CD14-positive monocyte (primary cell): ENCODE results near the gene PDE1A. TPM values are rescaled to one million over a fixed set of nuclear protein-coding genes. Genes with fewer than 3 reads are reported as not detected.

Experiments used
- DNase-seq, 3 donors: peaks; one replicate each; pipeline ENCODE4 v3.0.0-alpha.2; 2011 to 2022
- H2AFZ ChIP-seq: 2 replicates; pipeline ENCODE4 v1.6.0; 2012; ENCODE audit warnings: mild to moderate bottlenecking, low read depth, low read length, inconsistent platforms; ENCODE audit not compliant: insufficient read depth, poor library complexity, severe bottlenecking
- H3K27ac ChIP-seq, 2 donors: 1 replicate in 1 of 2; 2 replicates in 1 of 2; pipeline ENCODE4 v1.5.1; 2012 to 2013; ENCODE audit warnings: low read length in 2 of 2, control low read depth in 1 of 2, inconsistent platforms in 1 of 2, low read depth in 1 of 2, mild to moderate bottlenecking in 1 of 2
- H3K27me3 ChIP-seq, 2 donors: one replicate each; pipeline versions ENCODE4 v1.6.0 to v1.6.1; 2011 to 2013; ENCODE audit warnings: low read length in 2 of 2; ENCODE audit not compliant: control insufficient read depth in 2 of 2, insufficient read depth in 2 of 2
- H3K36me3 ChIP-seq, 2 donors: replicated peaks in 1 of 2; 1 replicate in 1 of 2; 2 replicates in 1 of 2; pipeline versions ENCODE4 v1.5.1 to v1.6.1; 2012 to 2013; ENCODE audit warnings: low read length in 2 of 2, control low read depth in 1 of 2, inconsistent platforms in 1 of 2, mild to moderate bottlenecking in 1 of 2; ENCODE audit not compliant: insufficient read depth in 2 of 2, control insufficient read depth in 1 of 2
- H3K4me1 ChIP-seq, 2 donors: 1 replicate in 1 of 2; 2 replicates in 1 of 2; pipeline versions ENCODE4 v1.5.1 to v1.6.1; 2012 to 2013; ENCODE audit warnings: low read length in 2 of 2, control low read depth in 1 of 2, inconsistent platforms in 1 of 2, mild to moderate bottlenecking in 1 of 2, moderate library complexity in 1 of 2; ENCODE audit not compliant: insufficient read depth in 2 of 2, control insufficient read depth in 1 of 2
- H3K4me2 ChIP-seq: replicated peaks from 2 replicates; pipeline ENCODE3; 2012; ENCODE audit warnings: low read length, moderate library complexity, mild to moderate bottlenecking; ENCODE audit not compliant: poor library complexity, severe bottlenecking; ENCODE audit errors: extremely low read depth
- H3K4me3 ChIP-seq, 3 experiments: fragments of 200-600 bp in 1 of 3; sonication (generic) in 1 of 3; replicated peaks in 1 of 3; 1 replicate in 2 of 3; 2 replicates in 1 of 3; pipeline ENCODE4 v1.5.1; 2011 to 2013; ENCODE audit warnings: low read length in 3 of 3, mild to moderate bottlenecking in 3 of 3, control low read depth in 2 of 3, low read depth in 2 of 3, inconsistent platforms in 1 of 3, moderate library complexity in 1 of 3
- H3K79me2 ChIP-seq: 2 replicates; pipeline ENCODE4 v1.6.0; 2012; ENCODE audit warnings: mild to moderate bottlenecking, control low read depth, inconsistent platforms, low read length, moderate library complexity; ENCODE audit not compliant: insufficient read depth
- H3K9ac ChIP-seq: 2 replicates; pipeline ENCODE4 v1.6.0; 2017; ENCODE audit warnings: low read length, mild to moderate bottlenecking; ENCODE audit not compliant: insufficient read depth, poor library complexity, severe bottlenecking
- H3K9me3 ChIP-seq, 2 donors: replicated peaks in 1 of 2; 1 replicate in 1 of 2; 2 replicates in 1 of 2; pipeline versions ENCODE4 v1.5.1 to v1.6.1; 2012 to 2013; ENCODE audit warnings: low read length in 2 of 2, control low read depth in 1 of 2; ENCODE audit not compliant: control insufficient read depth in 1 of 2, insufficient read depth in 1 of 2
- H4K20me1 ChIP-seq: 2 replicates; pipeline ENCODE4 v1.6.0; 2012; ENCODE audit warnings: mild to moderate bottlenecking, low read length, control low read depth, moderate library complexity; ENCODE audit not compliant: insufficient read depth
- H3K27ac Mint-ChIP-seq, 7 donors: one replicate each; pipeline ENCODE4 v1.8.0; 2020; ENCODE audit warnings: mild to moderate bottlenecking in 7 of 7, mixed read lengths in 7 of 7, moderate library complexity in 6 of 7, inconsistent platforms in 2 of 7
- H3K27me3 Mint-ChIP-seq, 3 donors: one replicate each; pipeline ENCODE4 v1.8.0; 2021 to 2022; ENCODE audit warnings: low read depth in 3 of 3, mild to moderate bottlenecking in 3 of 3, mixed read lengths in 3 of 3, moderate library complexity in 3 of 3, inconsistent platforms in 1 of 3
- H3K36me3 Mint-ChIP-seq, 2 donors: one replicate each; pipeline ENCODE4 v1.8.0; 2020; ENCODE audit warnings: mixed read lengths in 2 of 2, inconsistent platforms in 1 of 2, mild to moderate bottlenecking in 1 of 2
- H3K4me1 Mint-ChIP-seq: one replicate; pipeline ENCODE4 v1.8.0; 2020; ENCODE audit warnings: mild to moderate bottlenecking, mixed read lengths
- H3K4me3 Mint-ChIP-seq, 2 donors: one replicate each; pipeline ENCODE4 v1.8.0; 2020; ENCODE audit warnings: mild to moderate bottlenecking in 2 of 2, mixed read lengths in 2 of 2, moderate library complexity in 1 of 2
- H3K9me3 Mint-ChIP-seq, 7 donors: one replicate each; pipeline ENCODE4 v1.8.0; 2020 to 2022; ENCODE audit warnings: mixed read lengths in 7 of 7, mild to moderate bottlenecking in 6 of 7, moderate library complexity in 6 of 7, inconsistent platforms in 2 of 7
- WGBS: methylation state at CpG from one replicate; pipeline ENCODE4 v1.1.5; 2013; ENCODE audit warnings: missing lambda C conversion rate; ENCODE audit not compliant: insufficient coverage; 5-methylcytosine and 5-hydroxymethylcytosine counted together
- intact Hi-C, 2 donors: fragments of 100-400 bp; cut with micrococcal nuclease; formaldehyde crosslinking; loops; one replicate each; pipeline versions ENCODE4 v1.15.0 to v1.15.1; 2023
- polyA plus RNA-seq, 3 donors: library from polyadenylated mRNA; depleted of rRNA in 1 of 3; unstranded in 2 of 3; stranded (reverse) in 1 of 3; fragments of 300-500 nt in 2 of 3; fragments of >200 nt in 1 of 3; fragmentation: Illumina TruSeq in 2 of 3; gene quantifications; 1 replicate in 2 of 3; 2 replicates in 1 of 3; pipeline ENCODE4 v1.2.3, GENCODE V29; 2012 to 2021
- TF ChIP-seq, protein P1 (sequence below): fragments of 200-600 bp; IDR thresholded peaks from one replicate; pipeline ENCODE4 v1.8.0; 2022; ENCODE audit warnings: antibody characterized with exemption, mild to moderate bottlenecking

PDE1A gene
- polyA plus RNA-seq, 3 donors: not detected

DNA sequence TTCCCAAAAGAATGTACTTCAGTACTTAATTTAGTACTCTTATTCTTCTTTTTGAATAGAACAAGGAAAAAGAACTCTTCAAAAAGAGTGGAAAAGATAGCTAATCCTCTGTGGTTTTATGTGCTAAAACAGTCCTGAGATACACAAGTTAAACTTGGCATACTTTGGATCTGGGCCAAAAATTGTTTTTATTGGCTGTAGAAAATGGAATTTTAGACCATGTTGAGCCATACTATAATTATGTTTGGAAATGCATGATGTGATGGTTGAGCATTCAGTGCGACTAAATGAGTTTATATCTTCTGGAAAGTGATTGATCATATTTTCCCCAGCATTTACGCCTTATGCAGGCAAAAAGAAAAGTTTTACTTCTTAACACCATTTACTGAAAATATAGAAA lies 18.0 kb upstream of the PDE1A start:
- Histone ChIP-seq H2AFZ (no peak overlapping the region), H3K79me2 (no peaks in the 10 kb centered on the region), H3K4me2 (no peak overlapping the region), H3K4me1 (no peaks in the 10 kb centered on the region), H3K27ac (no peak overlapping the region), H3K9ac (no peak overlapping the region), H3K9me3 (peaks cover 0 to 6% of the 10 kb centered on the region in 2 donors), H3K36me3 (no peaks in the 10 kb centered on the region), H3K27me3 (no peaks in the 10 kb centered on the region), H3K4me3 (no peak overlapping the region), H4K20me1 (no peaks in the 10 kb centered on the region)
- H3K36me3 Mint-ChIP-seq: no peaks in the 10 kb centered on the region
- H3K27me3 Mint-ChIP-seq: peaks cover 0 to 1% (median 0%) of the 10 kb centered on the region in 3 donors
- TF ChIP-seq, protein P1, sequence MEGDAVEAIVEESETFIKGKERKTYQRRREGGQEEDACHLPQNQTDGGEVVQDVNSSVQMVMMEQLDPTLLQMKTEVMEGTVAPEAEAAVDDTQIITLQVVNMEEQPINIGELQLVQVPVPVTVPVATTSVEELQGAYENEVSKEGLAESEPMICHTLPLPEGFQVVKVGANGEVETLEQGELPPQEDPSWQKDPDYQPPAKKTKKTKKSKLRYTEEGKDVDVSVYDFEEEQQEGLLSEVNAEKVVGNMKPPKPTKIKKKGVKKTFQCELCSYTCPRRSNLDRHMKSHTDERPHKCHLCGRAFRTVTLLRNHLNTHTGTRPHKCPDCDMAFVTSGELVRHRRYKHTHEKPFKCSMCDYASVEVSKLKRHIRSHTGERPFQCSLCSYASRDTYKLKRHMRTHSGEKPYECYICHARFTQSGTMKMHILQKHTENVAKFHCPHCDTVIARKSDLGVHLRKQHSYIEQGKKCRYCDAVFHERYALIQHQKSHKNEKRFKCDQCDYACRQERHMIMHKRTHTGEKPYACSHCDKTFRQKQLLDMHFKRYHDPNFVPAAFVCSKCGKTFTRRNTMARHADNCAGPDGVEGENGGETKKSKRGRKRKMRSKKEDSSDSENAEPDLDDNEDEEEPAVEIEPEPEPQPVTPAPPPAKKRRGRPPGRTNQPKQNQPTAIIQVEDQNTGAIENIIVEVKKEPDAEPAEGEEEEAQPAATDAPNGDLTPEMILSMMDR: no peak
- no peaks in the 10 kb centered on the region for H3K4me1 Mint-ChIP-seq
- no peak for DNase-seq
- intact Hi-C loops: no loop called here
- H3K4me3 Mint-ChIP-seq: no peak overlapping the region
- no peak overlapping the region for H3K27ac Mint-ChIP-seq
- peaks cover 0 to 11% (median 4%) of the 10 kb centered on the region in 7 donors for H3K9me3 Mint-ChIP-seq
- no CpG with 5 or more reads among the region's 2 CpGs for WGBS

DNA sequence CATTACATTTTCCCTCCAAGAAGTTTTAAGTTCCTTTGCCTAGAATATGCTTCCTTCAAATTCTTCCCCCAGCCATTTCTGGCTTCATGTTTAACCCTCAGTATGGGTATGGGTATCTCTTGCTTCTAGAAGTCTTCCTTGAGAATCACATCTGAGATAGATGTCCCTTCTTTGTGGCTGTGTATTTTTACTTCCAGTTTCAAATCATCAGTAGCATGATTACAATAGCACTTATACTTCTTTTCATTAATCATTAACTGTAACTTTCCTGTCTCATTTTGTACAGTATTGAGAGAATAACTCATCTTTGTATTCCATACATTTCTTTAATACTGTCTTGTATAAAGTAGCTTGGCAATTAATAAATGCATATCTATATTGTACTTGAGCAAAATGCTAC lies 17.3 kb upstream of the PDE1A start:
- peaks cover 0 to 11% (median 4%) of the 10 kb centered on the region in 7 donors for H3K9me3 Mint-ChIP-seq
- Histone ChIP-seq H3K4me1 (no peaks in the 10 kb centered on the region), H2AFZ (no peak overlapping the region), H3K36me3 (no peaks in the 10 kb centered on the region), H3K9me3 (peaks cover 0 to 6% of the 10 kb centered on the region in 2 donors), H4K20me1 (no peaks in the 10 kb centered on the region), H3K27ac (no peak overlapping the region), H3K4me2 (no peak overlapping the region), H3K27me3 (no peaks in the 10 kb centered on the region), H3K9ac (no peak overlapping the region), H3K4me3 (no peak overlapping the region), H3K79me2 (no peaks in the 10 kb centered on the region)
- no peak for DNase-seq
- no peaks in the 10 kb centered on the region for H3K4me1 Mint-ChIP-seq
- TF ChIP-seq, protein P1: no peak
- intact Hi-C loops: no loop called here
- H3K27me3 Mint-ChIP-seq: peaks cover 0 to 1% (median 0%) of the 10 kb centered on the region in 3 donors
- no peaks in the 10 kb centered on the region for H3K36me3 Mint-ChIP-seq
- H3K4me3 Mint-ChIP-seq: no peak overlapping the region
- H3K27ac Mint-ChIP-seq: no peak overlapping the region
